Uterus (tissue), 4 donors: ENCODE measurements around the gene PLXNB1. TPM values are rescaled to one million over a fixed set of nuclear protein-coding genes. Genes with fewer than 3 reads are reported as not detected.

Experiments
- DNase-seq, 2 donors: peaks; one replicate each; pipeline ENCODE4 v3.0.0-alpha.2; 2019 to 2020
- H3K27ac ChIP-seq, 2 donors: fragments of 200-600 bp; sonication (generic); 1 replicate in 1 of 2; 2 replicates in 1 of 2; pipeline ENCODE4 v1.5.1; 2016 to 2018
- H3K27me3 ChIP-seq, 2 donors: fragments of 200-600 bp; sonication (generic); one replicate each; pipeline ENCODE4 v1.5.1; 2018 to 2019; ENCODE audit warnings: control low read depth in 1 of 2
- H3K36me3 ChIP-seq, 2 donors: fragments of 200-600 bp; sonication (generic); one replicate each; pipeline ENCODE4 v1.5.1; 2019; ENCODE audit warnings: control low read depth in 1 of 2
- H3K4me1 ChIP-seq, 2 donors: fragments of 200-600 bp; sonication (generic); one replicate each; pipeline ENCODE4 v1.5.1; 2018 to 2019; ENCODE audit warnings: control low read depth in 1 of 2
- H3K4me3 ChIP-seq, 2 donors: fragments of 200-600 bp; sonication (generic); 1 replicate in 1 of 2; 2 replicates in 1 of 2; pipeline ENCODE4 v1.5.1; 2018 to 2019; ENCODE audit warnings: mild to moderate bottlenecking in 1 of 2
- H3K9me3 ChIP-seq, 2 donors: fragments of 200-600 bp; sonication (generic); one replicate each; pipeline ENCODE4 v1.5.1; 2019; ENCODE audit warnings: control low read depth in 1 of 2
- POLR2A ChIP-seq, 2 donors: fragments of 450-650 bp; IDR thresholded peaks; one replicate each; pipeline ENCODE4 v1.6.1; 2016; ENCODE audit warnings: antibody characterized with exemption in 2 of 2, mild to moderate bottlenecking in 1 of 2, moderate library complexity in 1 of 2
- intact Hi-C: fragments of 100-400 bp; cut with DNase I; formaldehyde crosslinking; loops from one replicate; pipeline ENCODE4 v1.15.1; 2023; ENCODE audit warnings: low total_unique reads
- total RNA-seq, 4 donors: library from RNA; depleted of rRNA in 3 of 4; stranded (reverse); fragments of >200 nt in 3 of 4; gene quantifications; one replicate each; pipeline versions ENCODE4 v1.1.0 to v1.2.4, GENCODE V29; 2014 to 2023
- TF ChIP-seq, protein P1 (sequence below), 4 experiments: fragments of 200-600 bp in 2 of 4; fragments of 450-650 bp in 2 of 4; sonication (generic) in 2 of 4; IDR thresholded peaks; one replicate each; pipeline ENCODE4 v1.5.1; 2016 to 2019; ENCODE audit warnings: antibody characterized with exemption in 4 of 4, mild to moderate bottlenecking in 2 of 4, moderate library complexity in 1 of 4
- donor health status: DM: yes; HTN: yes; CAD: no.

The PLXNB1 gene
- total RNA-seq, 4 donors from 2014 or later = 23.5 to 133 (median 60.9) TPM

DNA sequence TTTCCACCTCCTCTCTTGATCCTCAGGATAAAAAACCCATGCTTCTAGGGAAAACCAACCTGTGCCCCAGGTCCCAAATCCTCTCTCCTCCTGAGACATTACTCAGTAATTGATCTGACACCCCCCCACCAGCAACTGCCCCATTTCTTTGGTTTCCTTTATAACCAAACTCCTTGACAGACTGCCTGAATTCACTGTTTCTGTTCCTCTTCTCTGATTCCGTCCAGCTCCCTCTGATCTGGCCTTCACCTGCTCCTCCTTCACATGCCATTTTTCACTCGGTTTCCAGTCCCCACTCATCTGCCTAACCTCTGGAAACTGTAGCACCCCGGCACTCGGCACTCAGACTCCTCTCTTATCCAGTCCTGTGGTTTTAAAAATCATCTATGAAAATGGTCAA, 7.9 kb upstream of the PLXNB1 start:
- intact Hi-C loops = loop anchor here (5.0 kb wide), 1 partner anchor 41 kb away; no protein-coding TSS in a partner anchor
- no peaks in the 10 kb centered on the region for H3K27me3 ChIP-seq
- H3K27ac ChIP-seq = no peak overlapping the region
- H3K4me1 ChIP-seq = peaks cover 0 to 12% of the 10 kb centered on the region in 2 donors
- DNase-seq = no peak
- H3K36me3 ChIP-seq = no peaks in the 10 kb centered on the region
- no peaks in the 10 kb centered on the region for H3K9me3 ChIP-seq
- no peak for TF ChIP-seq POLR2A (IDR thresholded peaks at IDR 0.05)
- TF ChIP-seq, protein P1, sequence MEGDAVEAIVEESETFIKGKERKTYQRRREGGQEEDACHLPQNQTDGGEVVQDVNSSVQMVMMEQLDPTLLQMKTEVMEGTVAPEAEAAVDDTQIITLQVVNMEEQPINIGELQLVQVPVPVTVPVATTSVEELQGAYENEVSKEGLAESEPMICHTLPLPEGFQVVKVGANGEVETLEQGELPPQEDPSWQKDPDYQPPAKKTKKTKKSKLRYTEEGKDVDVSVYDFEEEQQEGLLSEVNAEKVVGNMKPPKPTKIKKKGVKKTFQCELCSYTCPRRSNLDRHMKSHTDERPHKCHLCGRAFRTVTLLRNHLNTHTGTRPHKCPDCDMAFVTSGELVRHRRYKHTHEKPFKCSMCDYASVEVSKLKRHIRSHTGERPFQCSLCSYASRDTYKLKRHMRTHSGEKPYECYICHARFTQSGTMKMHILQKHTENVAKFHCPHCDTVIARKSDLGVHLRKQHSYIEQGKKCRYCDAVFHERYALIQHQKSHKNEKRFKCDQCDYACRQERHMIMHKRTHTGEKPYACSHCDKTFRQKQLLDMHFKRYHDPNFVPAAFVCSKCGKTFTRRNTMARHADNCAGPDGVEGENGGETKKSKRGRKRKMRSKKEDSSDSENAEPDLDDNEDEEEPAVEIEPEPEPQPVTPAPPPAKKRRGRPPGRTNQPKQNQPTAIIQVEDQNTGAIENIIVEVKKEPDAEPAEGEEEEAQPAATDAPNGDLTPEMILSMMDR (IDR thresholded peaks at IDR 0.05) = no peak
- H3K4me3 ChIP-seq = no peak overlapping the region

DNA sequence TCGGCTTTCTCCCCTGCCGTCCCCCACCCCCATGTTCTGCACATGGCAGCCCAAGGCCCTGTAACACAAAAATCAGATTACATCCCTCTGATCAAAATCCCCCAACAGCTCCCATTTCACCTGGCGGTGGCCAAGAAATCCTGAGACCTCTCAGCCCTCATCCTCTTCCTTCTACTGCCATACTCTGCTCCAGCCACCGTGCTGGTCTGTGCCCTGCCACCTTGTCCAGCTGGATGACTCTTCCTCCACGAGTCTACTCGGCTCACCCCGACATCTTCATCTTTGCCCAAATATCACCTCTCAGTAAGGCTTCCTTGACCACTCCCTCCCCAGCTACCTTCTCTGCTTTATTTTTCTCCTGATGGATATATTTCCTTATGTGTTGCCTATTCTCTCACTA, 7.0 kb upstream of the PLXNB1 start:
- H3K27ac ChIP-seq = no peak overlapping the region

DNA sequence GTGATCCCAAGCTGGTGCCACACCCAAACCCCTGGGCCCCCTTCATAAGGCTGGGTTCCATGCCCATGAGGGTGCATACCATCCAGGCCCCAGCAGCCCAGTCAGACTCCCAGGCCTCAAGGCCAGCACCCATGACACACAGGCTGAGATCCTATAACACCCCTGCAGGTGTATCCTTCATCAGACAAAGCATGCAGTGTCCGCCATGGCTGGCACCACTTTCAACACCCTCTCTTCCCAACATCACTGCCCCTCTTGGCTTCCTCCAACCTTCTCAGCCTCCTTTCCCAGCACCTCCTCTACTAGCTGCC, 6.5 kb upstream of the PLXNB1 start:
- H3K27ac ChIP-seq = no peak overlapping the region
- no peak for DNase-seq

More for the DNA sequence above, 7.0 kb upstream of the PLXNB1 start:
- TF ChIP-seq, protein P1 (IDR thresholded peaks at IDR 0.05) = no peak
- no peak for TF ChIP-seq POLR2A (IDR thresholded peaks at IDR 0.05)
- DNase-seq = no peak
- H3K36me3 ChIP-seq = no peaks in the 10 kb centered on the region
- intact Hi-C loops = loop anchor here (5.0 kb wide), 1 partner anchor 40 kb away; no protein-coding TSS in a partner anchor
- no peak overlapping the region for H3K4me3 ChIP-seq
- no peaks in the 10 kb centered on the region for H3K9me3 ChIP-seq
- H3K4me1 ChIP-seq = peaks cover 0 to 11% of the 10 kb centered on the region in 2 donors
- H3K27me3 ChIP-seq = no peaks in the 10 kb centered on the region

DNA sequence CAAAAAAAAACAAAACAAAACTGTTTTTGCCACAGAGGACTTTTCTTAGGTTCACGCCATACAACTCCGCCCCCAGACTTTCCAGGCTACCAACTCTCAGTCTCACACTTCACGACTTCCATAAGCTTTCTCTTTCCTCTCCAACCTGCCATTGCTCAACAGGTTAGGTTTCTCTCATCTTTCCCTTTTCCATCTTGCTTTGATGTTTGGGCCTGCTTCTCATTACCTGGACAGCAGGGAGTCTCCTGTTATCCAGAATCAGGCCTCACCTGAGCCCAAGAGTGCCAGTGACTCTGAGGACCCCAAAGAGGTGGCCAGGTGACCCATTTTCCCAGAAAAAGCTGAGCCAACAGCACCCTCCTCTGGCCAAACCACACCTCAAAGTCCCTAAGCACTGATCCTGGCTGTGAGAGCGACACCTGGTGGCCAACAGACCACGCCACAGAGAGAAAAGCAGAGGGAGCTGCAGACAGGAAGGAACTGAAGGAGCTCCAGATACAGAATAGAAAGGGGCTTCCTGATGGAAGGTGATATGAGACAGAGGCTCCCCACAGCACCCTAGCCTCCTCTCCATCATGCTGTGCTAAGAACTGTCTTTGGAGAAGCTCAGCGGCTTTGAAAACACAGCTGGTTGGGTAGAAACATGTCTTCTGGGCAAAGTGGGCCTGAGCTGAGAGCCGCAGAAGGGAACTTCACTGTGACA, 6.0 kb upstream of the PLXNB1 start:
- no peaks in the 10 kb centered on the region for H3K9me3 ChIP-seq
- intact Hi-C loops = loop anchor here (5.0 kb wide), 1 partner anchor 39 kb away; no protein-coding TSS in a partner anchor
- peak overlapping the region; percentile 58 to 63 for H3K27ac ChIP-seq
- H3K27me3 ChIP-seq = no peaks in the 10 kb centered on the region
- no peaks in the 10 kb centered on the region for H3K36me3 ChIP-seq
- H3K4me1 ChIP-seq = peaks cover 0 to 2% of the 10 kb centered on the region in 2 donors
- DNase-seq = peak; percentile 85 to 89
- TF ChIP-seq, protein P1 (IDR thresholded peaks at IDR 0.05) = peak; percentile 98 to 100 (median 99)
- peak in 1 of 2 donors; percentile 27 for TF ChIP-seq POLR2A (IDR thresholded peaks at IDR 0.05)
- H3K4me3 ChIP-seq = no peak overlapping the region

More for the DNA sequence above, 6.5 kb upstream of the PLXNB1 start:
- H3K27me3 ChIP-seq = no peaks in the 10 kb centered on the region
- no peak for TF ChIP-seq POLR2A (IDR thresholded peaks at IDR 0.05)
- TF ChIP-seq, protein P1 (IDR thresholded peaks at IDR 0.05) = no peak
- H3K36me3 ChIP-seq = no peaks in the 10 kb centered on the region
- peaks cover 0 to 7% of the 10 kb centered on the region in 2 donors for H3K4me1 ChIP-seq
- intact Hi-C loops = loop anchor here (5.0 kb wide), 1 partner anchor 39 kb away; no protein-coding TSS in a partner anchor
- no peaks in the 10 kb centered on the region for H3K9me3 ChIP-seq
- H3K4me3 ChIP-seq = no peak overlapping the region

DNA sequence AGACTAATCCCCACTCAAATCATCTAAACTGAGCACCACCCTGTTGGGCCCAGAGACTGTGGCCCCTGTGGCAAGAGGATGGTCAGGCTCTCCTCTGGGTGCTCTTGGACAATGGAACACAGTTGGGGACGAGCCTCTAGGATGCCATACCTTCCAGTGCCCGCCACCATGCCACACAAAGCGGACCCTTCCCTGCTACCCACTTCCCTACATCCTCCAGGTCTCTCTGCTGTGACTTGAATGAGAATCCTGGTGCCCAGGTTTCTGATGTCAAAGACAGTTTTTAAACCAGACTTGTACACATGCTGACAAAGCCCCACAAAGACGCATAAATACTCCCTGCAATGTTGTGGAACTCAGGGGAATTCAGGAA, 5.3 kb upstream of the PLXNB1 start:
- H3K27ac ChIP-seq = peak overlapping the region; percentile 58 to 63
- intact Hi-C loops = loop anchor here (5.0 kb wide), 1 partner anchor 38 kb away; no protein-coding TSS in a partner anchor
- DNase-seq = no peak
- H3K36me3 ChIP-seq = no peaks in the 10 kb centered on the region
- H3K9me3 ChIP-seq = no peaks in the 10 kb centered on the region
- peaks cover 0 to 3% of the 10 kb centered on the region in 2 donors for H3K4me1 ChIP-seq
- TF ChIP-seq, protein P1 (IDR thresholded peaks at IDR 0.05) = no peak
- TF ChIP-seq POLR2A (IDR thresholded peaks at IDR 0.05) = no peak
- no peak overlapping the region for H3K4me3 ChIP-seq
- no peaks in the 10 kb centered on the region for H3K27me3 ChIP-seq
